GM13977 (cell line): Measurements from ENCODE around the gene CDHR3.

Source experiments
- DNase-seq: peaks from one replicate; pipeline ENCODE4 v3.0.0; 2012; ENCODE audit warnings: low spot score
- in situ Hi-C: fragments of 300-500 bp; cut with MboI; formaldehyde crosslinking; loops from one replicate; pipeline ENCODE4 v1.12.0; 2022; ENCODE audit warnings: low sequenced_read_pairs, low pct_unique_long_range_greater_than_20kb, mixed read lengths, inconsistent platforms; ENCODE audit not compliant: unreplicated experiment
- TF ChIP-seq, protein P1 (sequence below): IDR thresholded peaks from 2 replicates; pipeline ENCODE4 v1.5.1; 2012; ENCODE audit warnings: mild to moderate bottlenecking, control low read depth; ENCODE audit not compliant: insufficient read depth; ENCODE audit errors: extremely low read depth, missing control alignments

The CDHR3 gene

DNA sequence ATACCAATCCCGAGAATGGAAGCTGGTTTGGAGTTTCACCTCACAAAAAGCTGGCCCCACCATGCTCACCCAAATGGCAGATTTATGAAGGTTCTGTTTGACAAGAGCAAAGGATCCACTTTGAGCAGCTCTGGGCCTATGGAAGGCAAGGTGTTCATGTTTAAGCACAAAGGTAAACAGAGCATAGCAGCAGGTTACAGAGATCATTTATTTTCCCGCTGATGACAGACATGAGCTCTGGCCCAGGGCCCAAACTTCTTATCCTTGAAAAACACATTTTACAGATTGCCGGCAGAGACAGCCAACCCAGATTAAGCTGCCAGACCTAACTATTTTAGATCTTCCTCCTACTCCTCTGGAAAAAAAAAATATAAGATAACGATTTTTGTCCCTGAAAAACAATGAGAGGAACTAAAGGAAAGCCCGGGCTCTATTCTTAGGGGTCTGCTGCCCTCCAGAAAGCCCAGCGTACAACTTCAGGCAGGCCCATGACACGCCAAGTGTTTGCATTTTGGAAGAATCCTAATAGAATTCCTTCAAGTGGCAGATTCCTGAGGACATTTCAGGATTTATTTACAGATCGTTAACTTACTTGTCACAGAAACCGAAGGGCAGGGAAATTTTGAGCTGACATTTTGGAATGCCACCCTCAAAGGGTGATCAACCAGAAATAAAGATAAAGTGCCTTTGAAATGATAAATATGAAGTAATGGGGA lies 109.1 kb downstream of the CDHR3 start:
- in situ Hi-C loops, result loop anchor here (25.0 kb wide), 1 partner anchor 390 kb away; no protein-coding TSS in a partner anchor
- DNase-seq, result no peak
- TF ChIP-seq, protein P1, sequence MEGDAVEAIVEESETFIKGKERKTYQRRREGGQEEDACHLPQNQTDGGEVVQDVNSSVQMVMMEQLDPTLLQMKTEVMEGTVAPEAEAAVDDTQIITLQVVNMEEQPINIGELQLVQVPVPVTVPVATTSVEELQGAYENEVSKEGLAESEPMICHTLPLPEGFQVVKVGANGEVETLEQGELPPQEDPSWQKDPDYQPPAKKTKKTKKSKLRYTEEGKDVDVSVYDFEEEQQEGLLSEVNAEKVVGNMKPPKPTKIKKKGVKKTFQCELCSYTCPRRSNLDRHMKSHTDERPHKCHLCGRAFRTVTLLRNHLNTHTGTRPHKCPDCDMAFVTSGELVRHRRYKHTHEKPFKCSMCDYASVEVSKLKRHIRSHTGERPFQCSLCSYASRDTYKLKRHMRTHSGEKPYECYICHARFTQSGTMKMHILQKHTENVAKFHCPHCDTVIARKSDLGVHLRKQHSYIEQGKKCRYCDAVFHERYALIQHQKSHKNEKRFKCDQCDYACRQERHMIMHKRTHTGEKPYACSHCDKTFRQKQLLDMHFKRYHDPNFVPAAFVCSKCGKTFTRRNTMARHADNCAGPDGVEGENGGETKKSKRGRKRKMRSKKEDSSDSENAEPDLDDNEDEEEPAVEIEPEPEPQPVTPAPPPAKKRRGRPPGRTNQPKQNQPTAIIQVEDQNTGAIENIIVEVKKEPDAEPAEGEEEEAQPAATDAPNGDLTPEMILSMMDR, result no peak

DNA sequence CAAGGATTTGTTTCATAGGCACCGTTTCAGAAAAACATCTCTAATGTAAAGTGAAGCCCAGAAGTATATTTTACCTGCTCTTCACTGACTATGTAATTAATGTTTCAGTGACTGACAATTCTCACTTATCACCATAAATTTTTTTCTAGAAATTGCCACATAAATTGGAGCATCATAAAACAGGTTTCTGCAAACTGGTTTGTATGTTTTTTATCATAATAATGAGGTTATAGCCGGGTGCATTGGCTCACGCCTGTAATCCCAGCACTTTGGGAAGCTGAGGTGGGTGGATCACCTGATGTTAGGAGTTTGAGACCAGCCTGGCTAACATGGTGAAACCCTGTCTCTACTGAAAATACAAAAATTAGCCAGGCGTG lies 109.6 kb downstream of the CDHR3 start:
- in situ Hi-C loops, result loop anchor here (25.0 kb wide), 1 partner anchor 390 kb away; no protein-coding TSS in a partner anchor
- TF ChIP-seq, protein P1, result no peak

DNA sequence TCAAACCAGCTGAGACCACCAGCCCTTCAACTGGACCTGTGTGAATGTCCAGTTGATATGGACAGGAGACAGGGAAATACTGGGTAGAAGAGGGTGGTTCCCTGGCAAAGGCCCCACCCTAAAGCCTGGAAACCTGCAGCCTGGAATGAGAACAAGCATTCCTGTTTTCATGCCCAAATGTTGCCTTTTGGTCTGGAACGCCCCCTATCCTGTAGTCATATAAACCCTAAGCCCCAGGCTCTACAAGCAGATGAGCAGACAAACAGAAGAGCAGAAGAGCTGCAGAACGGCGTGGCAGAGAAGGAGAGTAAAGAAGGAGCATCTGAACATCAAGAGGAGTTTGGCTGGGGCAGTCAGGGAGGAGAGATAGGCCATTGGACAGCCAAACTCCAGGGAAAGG lies 110.6 kb downstream of the CDHR3 start:
- TF ChIP-seq, protein P1, result no peak
- DNase-seq, result no peak
- in situ Hi-C loops, result loop anchor here (25.0 kb wide), 1 partner anchor 389 kb away; no protein-coding TSS in a partner anchor

More for the DNA sequence above, 109.6 kb downstream of the CDHR3 start:
- no peak for DNase-seq

DNA sequence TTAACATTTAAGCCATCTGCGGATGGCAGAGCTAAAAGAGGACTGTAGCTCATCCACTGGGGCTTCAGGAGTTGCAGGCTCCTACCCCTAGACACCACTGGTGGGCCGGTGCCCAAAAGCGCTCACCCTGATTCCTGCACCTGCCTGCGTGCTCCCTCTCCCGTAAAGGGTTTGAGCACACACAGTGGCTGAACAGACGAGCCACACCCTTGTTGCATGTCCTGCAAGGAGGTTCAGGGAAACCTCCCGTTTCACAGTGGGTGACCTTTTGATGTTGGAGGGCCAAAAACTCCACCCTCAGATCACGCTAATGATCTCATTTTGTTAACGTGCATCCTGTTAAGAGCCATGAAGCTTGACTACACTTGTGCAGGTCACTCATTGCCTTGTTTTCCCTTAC lies 111.2 kb downstream of the CDHR3 start:
- in situ Hi-C loops, result loop anchor here (25.0 kb wide), 1 partner anchor 388 kb away; no protein-coding TSS in a partner anchor
- TF ChIP-seq, protein P1, result no peak
- DNase-seq, result no peak

DNA sequence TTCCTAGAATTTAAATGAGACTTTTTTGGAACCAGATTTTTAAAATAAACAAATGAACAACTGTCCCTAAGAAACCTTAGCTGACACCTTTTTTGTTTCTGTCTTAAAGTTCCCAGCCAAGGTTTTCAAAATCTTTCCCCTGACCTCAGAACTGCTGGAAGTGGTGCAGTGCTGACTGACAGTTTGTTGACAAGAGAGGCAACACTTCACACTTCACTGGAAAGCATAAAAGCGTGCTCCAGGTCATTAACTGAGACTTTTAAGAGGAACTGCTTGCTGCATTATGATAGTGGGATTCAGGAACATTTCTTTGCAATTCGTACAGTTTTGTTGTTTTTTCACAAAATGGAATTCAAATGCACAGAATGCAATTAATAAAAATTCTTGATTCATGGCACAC lies 112.9 kb downstream of the CDHR3 start:
- TF ChIP-seq, protein P1, result no peak
- in situ Hi-C loops, result no loop called here
- no peak for DNase-seq

DNA sequence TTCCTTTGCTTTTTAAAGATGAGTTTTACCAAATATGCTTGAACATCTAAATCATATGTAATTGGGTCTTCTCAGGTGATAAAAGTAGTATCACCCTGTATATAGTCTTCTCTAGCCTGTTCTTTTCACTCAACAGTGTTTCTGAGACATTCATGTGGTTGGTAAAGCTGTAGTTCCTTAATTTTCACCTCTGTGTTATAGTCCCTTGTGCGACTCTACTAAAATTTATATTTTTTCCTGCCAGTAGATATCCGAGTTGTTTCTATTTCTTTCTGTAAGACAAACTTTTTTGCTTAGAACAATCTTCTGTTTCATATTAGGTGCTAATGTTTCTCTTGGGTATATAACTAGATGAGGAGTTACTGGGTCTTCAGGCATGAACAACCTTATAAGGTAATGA lies 113.5 kb downstream of the CDHR3 start:
- in situ Hi-C loops, result no loop called here
- TF ChIP-seq, protein P1, result no peak

More for the DNA sequence above, 113.5 kb downstream of the CDHR3 start:
- DNase-seq, result no peak
